ENCODE results near the gene APOL1.
"Not testable (repeated sequence)": the region's sequence is repeated elsewhere in the genome, so short reads cannot be mapped to it uniquely, and the experiment has no call there.

The APOL1 gene

DNA sequence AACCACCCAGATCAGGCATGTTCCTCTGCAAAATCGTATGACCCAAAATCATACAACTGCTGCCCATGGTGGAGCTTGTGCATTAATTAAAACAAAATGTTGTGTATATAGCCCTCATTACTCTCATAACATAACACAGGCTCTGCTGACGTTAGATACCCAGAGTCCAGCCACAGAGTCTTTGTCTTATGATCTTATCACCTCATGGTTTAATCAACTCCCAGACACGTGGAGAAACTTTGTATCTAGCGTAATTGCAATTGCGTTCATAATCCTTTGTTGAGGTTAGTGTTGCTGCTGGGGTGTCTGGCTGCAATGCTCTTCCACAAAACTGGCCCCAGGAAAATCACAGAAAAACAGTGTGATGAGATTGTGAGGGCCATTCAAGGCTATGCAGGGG, 5.0 kb upstream of the APOL1 start:
- no peak for DNase-seq (ENCODE audit: low read depth)
- H3K4me3 ChIP-seq (ENCODE audit: low read depth, low read length), result no peak overlapping the region
- TF ChIP-seq, protein P1, sequence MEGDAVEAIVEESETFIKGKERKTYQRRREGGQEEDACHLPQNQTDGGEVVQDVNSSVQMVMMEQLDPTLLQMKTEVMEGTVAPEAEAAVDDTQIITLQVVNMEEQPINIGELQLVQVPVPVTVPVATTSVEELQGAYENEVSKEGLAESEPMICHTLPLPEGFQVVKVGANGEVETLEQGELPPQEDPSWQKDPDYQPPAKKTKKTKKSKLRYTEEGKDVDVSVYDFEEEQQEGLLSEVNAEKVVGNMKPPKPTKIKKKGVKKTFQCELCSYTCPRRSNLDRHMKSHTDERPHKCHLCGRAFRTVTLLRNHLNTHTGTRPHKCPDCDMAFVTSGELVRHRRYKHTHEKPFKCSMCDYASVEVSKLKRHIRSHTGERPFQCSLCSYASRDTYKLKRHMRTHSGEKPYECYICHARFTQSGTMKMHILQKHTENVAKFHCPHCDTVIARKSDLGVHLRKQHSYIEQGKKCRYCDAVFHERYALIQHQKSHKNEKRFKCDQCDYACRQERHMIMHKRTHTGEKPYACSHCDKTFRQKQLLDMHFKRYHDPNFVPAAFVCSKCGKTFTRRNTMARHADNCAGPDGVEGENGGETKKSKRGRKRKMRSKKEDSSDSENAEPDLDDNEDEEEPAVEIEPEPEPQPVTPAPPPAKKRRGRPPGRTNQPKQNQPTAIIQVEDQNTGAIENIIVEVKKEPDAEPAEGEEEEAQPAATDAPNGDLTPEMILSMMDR (IDR thresholded peaks at IDR 0.05; ENCODE audit: low read depth, low read length), result no peak
- TF ChIP-seq, protein P2, sequence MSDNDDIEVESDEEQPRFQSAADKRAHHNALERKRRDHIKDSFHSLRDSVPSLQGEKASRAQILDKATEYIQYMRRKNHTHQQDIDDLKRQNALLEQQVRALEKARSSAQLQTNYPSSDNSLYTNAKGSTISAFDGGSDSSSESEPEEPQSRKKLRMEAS (IDR thresholded peaks at IDR 0.05; ENCODE audit: low read depth, low read length), result no peak
- TF ChIP-seq MYC (IDR thresholded peaks at IDR 0.05; ENCODE audit: low read depth, low read length), result no peak
- no peak for TF ChIP-seq POLR2A (IDR thresholded peaks at IDR 0.05; ENCODE audit: extremely low read depth, insufficient read length)

DNA sequence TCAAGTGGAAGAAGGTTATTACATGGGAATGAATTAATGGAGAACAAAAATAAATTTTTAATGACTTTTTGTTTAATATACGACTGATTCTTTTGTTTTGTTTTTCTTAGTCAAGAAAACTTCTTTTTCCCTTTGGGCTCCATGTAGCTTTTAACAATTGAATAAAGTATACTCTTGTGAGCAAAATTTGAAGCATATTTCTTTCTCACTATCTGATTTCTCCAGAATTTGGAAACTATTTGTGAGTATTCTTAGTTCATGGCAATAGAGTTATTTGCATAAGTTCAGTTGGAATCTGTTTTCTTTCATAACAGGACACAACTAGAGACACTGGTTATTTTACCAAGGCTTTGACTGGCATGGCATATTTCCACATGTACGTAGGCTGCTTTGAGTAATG, 3.8 kb upstream of the APOL1 start:
- no peak overlapping the region for H3K4me3 ChIP-seq (ENCODE audit: low read depth, low read length)
- no peak for DNase-seq (ENCODE audit: low read depth)
- TF ChIP-seq, protein P1 (IDR thresholded peaks at IDR 0.05; ENCODE audit: low read depth, low read length), result no peak
- TF ChIP-seq MYC (IDR thresholded peaks at IDR 0.05; ENCODE audit: low read depth, low read length) (no peak), POLR2A (IDR thresholded peaks at IDR 0.05; ENCODE audit: extremely low read depth, insufficient read length) (no peak)
- TF ChIP-seq, protein P2 (IDR thresholded peaks at IDR 0.05; ENCODE audit: low read depth, low read length), result no peak

DNA sequence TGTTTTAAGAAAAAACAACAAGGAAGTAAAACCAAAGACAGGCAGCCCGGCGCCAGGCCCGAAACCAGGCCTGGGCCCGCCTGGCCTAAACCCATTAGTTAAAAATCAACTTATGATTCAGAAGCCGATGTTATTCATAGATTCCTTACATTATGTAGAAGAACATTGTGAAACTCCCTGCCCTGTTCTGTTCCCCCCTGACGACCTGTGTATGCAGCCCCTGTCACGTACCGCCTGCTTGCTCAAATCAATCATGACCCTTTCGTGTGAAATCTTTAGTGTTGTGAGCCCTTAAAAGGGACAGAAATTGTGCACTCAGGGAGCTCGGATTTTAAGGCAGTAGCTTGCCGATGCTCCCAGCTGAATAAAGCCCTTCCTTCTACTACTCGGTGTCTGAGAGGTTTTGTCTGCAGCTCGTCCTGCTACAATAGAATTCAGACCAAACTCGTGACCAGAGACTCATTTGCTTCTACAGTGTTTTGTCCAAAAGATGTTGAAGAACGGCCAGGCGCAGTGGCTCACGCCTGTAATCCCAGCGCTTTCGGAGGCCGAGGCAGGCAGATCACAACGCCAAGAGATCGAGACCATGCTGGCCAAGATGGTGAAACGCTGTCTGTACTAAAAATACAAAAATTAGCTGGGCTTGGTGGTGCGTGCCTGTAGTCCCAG, 2.5 kb upstream of the APOL1 start:
- DNase-seq (ENCODE audit: low read depth); H3K4me3 ChIP-seq (ENCODE audit: low read depth, low read length): not testable (repeated sequence)

DNA sequence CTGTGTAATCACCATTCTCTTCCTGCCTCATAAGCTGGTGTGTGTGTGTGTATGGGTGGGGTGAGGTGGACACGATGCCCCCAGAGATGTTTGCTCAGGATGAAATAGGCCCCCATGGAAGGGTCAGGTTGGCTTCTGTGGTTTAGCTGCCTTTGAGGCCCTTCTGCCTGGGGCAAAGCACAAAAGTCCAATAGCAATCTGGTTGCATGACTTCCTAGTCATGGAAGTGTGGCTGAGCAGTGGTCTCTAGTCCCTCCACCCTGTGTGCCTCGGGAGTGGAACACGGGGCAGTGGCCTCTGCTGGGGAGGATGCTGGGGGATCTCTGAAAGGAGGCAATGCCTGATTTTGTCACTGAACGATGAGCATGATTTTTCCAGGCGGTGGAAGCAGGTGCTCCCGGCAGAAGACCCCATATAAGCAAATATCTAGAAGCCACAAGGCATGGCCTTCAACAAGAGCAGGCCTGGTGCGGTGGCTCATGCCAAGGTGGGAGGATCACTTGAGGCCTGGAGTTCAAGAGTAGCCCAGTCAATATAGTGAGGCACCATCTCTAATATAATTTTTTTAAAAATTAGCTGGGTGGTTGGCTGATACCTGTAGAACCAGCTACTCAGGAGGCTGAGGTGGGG, 839 bp upstream of the APOL1 start:
- DNase-seq (ENCODE audit: low read depth); H3K4me3 ChIP-seq (ENCODE audit: low read depth, low read length): not testable (repeated sequence)

DNA sequence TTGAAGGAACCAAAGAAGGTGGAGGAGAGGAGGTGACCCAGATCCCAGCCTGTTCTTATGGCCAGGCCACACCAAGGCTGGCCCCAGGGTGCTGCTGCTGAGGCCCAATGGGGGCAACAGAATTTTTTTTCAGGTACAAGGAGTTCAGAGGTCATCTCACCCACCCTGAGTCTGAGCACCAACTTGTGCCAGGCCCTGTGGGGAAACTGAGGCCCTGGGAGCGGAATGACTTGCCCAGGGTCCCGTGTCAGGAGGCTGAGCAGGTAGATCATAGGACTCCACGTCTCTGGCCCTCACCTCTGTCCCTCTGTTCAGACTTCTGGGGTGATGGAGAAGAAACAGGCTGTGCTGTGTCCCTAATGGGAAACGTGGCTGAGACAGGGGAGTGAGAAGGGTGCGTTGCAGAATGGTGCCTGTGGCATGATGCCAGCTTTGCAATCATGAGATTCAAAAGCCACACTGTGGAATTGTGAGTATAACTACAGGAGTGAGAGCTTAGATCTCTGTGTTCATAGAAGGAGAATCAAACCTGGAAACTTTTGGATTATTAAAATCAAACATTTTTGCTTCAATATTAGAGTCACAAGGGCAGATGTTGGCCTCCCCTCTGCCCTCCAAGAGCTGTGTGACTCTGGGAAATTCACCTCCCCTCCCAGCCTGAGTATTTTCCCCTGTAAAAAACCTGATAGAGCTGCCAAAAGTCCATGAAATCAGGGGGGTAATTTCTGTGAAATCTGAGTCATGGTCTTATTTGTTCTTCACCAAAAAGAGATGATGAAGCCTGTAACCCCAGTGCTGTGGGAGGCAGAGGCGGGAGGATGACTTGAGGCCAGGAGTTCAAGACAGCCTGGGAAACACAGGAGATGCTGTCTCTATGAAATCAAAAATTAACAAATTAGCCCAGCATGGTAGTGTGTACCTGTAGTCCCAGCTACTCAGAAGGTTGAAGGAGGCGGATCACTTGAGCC, 874 bp downstream of the APOL1 start:
- DNase-seq (ENCODE audit: low read depth), result no peak
- TF ChIP-seq, protein P2 (IDR thresholded peaks at IDR 0.05; ENCODE audit: low read depth, low read length), result no peak
- TF ChIP-seq, protein P1 (IDR thresholded peaks at IDR 0.05; ENCODE audit: low read depth, low read length), result no peak
- TF ChIP-seq POLR2A (IDR thresholded peaks at IDR 0.05; ENCODE audit: extremely low read depth, insufficient read length) (no peak), MYC (IDR thresholded peaks at IDR 0.05; ENCODE audit: low read depth, low read length) (no peak)
- H3K4me3 ChIP-seq (ENCODE audit: low read depth, low read length), result no peak overlapping the region

DNA sequence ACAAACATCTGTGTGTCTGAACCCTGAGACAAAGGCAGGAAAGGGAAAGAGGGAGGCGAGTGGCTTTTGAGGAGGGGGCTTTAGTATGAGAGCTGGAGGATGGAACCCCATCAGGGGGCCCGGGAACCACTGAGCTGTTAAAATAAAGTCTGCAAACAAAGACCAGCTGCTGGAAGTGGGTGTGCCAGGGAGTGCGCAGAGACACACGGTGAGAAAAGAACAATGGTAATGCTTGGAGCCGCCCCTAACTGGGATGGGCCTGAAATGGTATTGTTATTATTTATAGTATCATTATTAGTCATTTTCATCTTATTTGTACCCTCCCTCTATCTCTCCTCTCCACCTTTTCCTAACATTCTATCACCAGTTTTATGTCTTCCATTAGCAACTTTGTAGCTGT, 2.6 kb downstream of the APOL1 start:
- DNase-seq (ENCODE audit: low read depth); H3K4me3 ChIP-seq (ENCODE audit: low read depth, low read length): not testable (repeated sequence)

DNA sequence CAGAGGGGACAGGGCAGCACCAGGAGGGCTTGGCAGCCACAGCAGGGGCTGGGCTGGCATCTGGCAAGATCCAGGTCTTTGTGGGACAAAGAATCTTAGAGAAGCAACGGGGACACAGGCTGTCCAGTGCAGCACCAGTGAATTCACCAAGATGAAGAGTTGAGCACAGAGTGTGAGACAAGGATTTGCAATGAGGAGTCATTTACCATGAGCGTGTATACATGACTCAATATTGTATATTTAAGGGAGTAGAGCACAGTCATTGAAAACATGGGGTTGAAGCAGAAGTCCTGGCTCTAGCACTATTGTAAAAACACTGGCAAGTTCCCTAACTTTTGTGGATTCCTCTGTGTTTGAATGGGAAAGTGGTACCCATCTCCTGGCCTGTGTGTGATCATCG, 3.5 kb downstream of the APOL1 start:
- H3K4me3 ChIP-seq (ENCODE audit: low read depth, low read length), result no peak overlapping the region
- no peak for DNase-seq (ENCODE audit: low read depth)
- TF ChIP-seq MYC (IDR thresholded peaks at IDR 0.05; ENCODE audit: low read depth, low read length) (no peak), POLR2A (IDR thresholded peaks at IDR 0.05; ENCODE audit: extremely low read depth, insufficient read length) (no peak)
- TF ChIP-seq, protein P1 (IDR thresholded peaks at IDR 0.05; ENCODE audit: low read depth, low read length), result no peak
- TF ChIP-seq, protein P2 (IDR thresholded peaks at IDR 0.05; ENCODE audit: low read depth, low read length), result no peak

All from NB4 (cell line).